ENCODE data around the gene DYTN. TPM values are rescaled to one million over a fixed set of nuclear protein-coding genes. Genes with fewer than 3 reads are reported as not detected.

DYTN gene
- not detected in 2 replicates for total RNA-seq

GRCh38 chr2:206718296-206718695 is at the start of gene DYTN:
DYTN (minus strand) TSS chr2:206718396; CDS start chr2:206718279, 117 bp downstream.

DNA sequence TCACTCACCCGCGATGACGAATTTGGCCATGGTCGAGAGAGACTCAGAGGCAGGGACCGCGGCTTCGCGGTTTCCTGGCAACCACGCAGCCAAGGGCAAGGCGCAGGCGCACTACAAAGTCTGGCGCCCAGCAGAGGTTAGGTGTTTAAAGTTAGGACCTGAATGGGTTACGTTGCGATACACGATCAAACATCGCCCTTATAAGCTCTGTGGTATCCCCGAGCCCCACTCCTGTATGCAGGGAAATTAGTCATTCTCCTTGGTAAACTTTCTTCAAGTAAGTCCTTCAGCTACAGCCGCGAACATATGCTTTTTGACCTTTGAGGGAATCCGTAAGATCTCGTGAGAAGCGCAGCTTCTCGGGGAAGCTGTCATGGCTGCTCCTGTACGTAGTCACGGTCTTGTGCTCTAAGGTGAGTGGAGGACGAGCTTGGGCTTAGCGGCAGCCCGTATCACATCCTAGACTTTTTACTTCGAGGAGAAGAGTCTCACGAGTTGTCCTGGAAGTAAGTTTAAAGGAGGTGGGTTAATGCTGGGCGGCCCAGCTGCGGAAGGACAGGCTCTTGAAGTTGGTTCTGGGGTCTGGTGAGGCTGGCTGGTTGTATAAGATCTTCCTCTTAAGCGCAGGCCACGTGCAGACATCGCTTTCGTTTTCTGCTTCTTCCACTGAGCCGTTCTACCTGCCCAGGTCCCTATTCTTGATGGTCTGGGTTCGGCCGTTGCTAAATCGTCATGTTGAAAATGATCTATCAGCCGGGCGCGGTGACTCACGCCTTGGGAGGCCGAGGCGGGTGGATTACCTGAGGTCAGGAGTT is 47.3 kb upstream of the DYTN start, which contains the start of the genes FASTKD2 and MDH1B:
Gene FASTKD2 (plus strand): TSS at position 365 of the 815 bp plus-strand sequence. CDS start 1,088 bp downstream, outside the sequence.
Gene MDH1B (minus strand): TSS at position 87 of the 815 bp plus-strand sequence. CDS start 57 bp downstream, at position 30.

DNA sequence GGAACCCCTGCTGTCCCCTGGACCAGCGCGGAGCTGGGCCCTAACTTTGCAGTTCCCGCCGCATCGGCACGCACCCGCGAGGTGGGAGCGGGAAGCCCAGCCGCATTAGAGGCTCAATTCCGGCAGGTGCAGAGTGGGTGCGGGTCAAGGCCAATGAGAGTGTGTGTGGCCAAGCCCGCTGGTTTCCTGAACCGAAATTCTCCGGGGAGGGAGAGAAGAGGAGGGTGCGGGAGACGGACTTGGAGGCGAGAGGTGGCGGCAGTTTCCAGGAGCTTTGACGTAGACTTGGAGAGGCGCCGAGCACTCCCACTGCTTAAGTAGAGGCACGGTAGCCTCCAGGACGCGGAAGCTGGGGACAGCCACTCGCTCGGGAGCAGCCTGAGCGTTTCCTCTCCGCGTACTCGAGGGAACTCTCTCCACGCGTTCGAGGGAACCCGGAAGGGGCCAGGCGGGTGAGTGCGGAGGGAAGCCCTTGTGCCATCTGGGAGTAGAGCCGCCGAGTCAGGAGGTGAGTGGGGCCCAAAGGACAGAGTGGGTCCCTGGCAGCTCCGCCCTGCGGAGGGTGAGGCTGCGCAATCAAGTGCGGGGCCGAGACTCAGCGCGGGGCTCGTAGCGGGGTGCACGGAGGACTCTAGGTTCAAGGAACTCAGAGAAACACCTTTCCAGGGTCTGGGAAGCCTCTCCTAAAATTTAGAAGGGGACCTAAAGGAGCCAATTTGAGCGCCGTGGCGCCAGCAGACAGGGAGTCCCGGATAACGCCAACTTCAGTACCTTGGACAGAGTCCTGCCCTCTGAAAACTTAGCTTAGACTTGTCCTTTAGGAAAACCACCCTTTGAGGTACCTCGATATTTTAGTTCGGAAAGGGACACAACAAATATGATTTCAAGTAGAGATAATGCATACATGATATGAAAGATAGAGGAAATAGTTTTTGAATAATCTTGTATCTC is 75.8 kb downstream of the DYTN start, which contains the start of gene FAM237A:
Gene FAM237A (plus strand): TSS at position 413 of the 951 bp plus-strand sequence. CDS start 1,750 bp downstream, outside the sequence.

Other genes with a start within 250 kb of the DYTN start
- not detected in 2 replicates for gene FAM237A, start 75.9 kb downstream of the DYTN start, total RNA-seq
- gene MDH1B, start 46.9 kb upstream of the DYTN start, total RNA-seq: 0.34 and 0.45 TPM in 2 replicates
- gene FASTKD2, start 47.2 kb upstream of the DYTN start, total RNA-seq: 28.1 and 28.4 TPM in 2 replicates
- not detected in 2 replicates for gene CPO, start 221.1 kb upstream of the DYTN start, total RNA-seq

Measured in bronchus fibroblast of lung (primary cell).